Liver (tissue), 3 donors: ENCODE measurements around the gene PROX2.

Experiments used
- EGR1 ChIP-seq, 2 donors: IDR thresholded peaks; 2 replicates each; pipeline ENCODE4 v1.6.1; 2016 to 2018; ENCODE audit warnings: antibody characterized with exemption in 2 of 2, low read depth in 2 of 2
- GABPA ChIP-seq, 2 donors: IDR thresholded peaks in 1 of 2; conservative IDR thresholded peaks in 1 of 2; 2 replicates each; pipeline ENCODE4 v1.6.1; 2016; ENCODE audit warnings: antibody characterized with exemption in 2 of 2, mild to moderate bottlenecking in 1 of 2, moderate library complexity in 1 of 2
- HNF4A ChIP-seq, 2 donors: conservative IDR thresholded peaks; 2 replicates each; pipeline ENCODE4 v1.6.1; 2016; ENCODE audit warnings: antibody characterized with exemption in 2 of 2, mild to moderate bottlenecking in 2 of 2
- NR2F2 ChIP-seq: IDR thresholded peaks from 2 replicates; pipeline ENCODE4 v1.6.1; 2016; ENCODE audit warnings: antibody characterized with exemption
- RAD21 ChIP-seq, 2 donors: IDR thresholded peaks; 2 replicates each; pipeline ENCODE4 v1.6.1; 2016; ENCODE audit warnings: antibody characterized with exemption in 2 of 2, mild to moderate bottlenecking in 2 of 2
- SP1 ChIP-seq: IDR thresholded peaks from 2 replicates; pipeline ENCODE4 v1.6.1; 2018; ENCODE audit warnings: antibody characterized with exemption, mild to moderate bottlenecking
- TAF1 ChIP-seq: conservative IDR thresholded peaks from 2 replicates; pipeline ENCODE4 v1.6.1; 2016; ENCODE audit warnings: antibody characterized with exemption, mild to moderate bottlenecking
- YY1 ChIP-seq: IDR thresholded peaks from 2 replicates; pipeline ENCODE4 v1.6.1; 2016; ENCODE audit warnings: antibody characterized with exemption, mild to moderate bottlenecking
- TF ChIP-seq, protein P1 (sequence below): fragments of 150-350 bp; IDR thresholded peaks from 2 replicates; pipeline ENCODE4 v1.5.1; 2017; ENCODE audit warnings: improper control_type of control experiment, low read depth, low read length; ENCODE audit not compliant: missing input control
- TF ChIP-seq, protein P2 (sequence below): IDR thresholded peaks from 2 replicates; pipeline ENCODE4 v1.6.1; 2016; ENCODE audit warnings: antibody characterized with exemption
- TF ChIP-seq, protein P3 (sequence below): IDR thresholded peaks from 2 replicates; pipeline ENCODE4 v1.6.1; 2016; ENCODE audit warnings: antibody characterized with exemption, mild to moderate bottlenecking
- TF ChIP-seq, protein P4 (sequence below): IDR thresholded peaks from 2 replicates; pipeline ENCODE4 v1.6.1; 2016; ENCODE audit warnings: antibody characterized with exemption
- TF ChIP-seq, protein P5 (sequence below): IDR thresholded peaks from 2 replicates; pipeline ENCODE4 v1.6.1; 2016; ENCODE audit warnings: antibody characterized with exemption
- donor health status: healthy.
- donor health status: healthy.

DNA sequence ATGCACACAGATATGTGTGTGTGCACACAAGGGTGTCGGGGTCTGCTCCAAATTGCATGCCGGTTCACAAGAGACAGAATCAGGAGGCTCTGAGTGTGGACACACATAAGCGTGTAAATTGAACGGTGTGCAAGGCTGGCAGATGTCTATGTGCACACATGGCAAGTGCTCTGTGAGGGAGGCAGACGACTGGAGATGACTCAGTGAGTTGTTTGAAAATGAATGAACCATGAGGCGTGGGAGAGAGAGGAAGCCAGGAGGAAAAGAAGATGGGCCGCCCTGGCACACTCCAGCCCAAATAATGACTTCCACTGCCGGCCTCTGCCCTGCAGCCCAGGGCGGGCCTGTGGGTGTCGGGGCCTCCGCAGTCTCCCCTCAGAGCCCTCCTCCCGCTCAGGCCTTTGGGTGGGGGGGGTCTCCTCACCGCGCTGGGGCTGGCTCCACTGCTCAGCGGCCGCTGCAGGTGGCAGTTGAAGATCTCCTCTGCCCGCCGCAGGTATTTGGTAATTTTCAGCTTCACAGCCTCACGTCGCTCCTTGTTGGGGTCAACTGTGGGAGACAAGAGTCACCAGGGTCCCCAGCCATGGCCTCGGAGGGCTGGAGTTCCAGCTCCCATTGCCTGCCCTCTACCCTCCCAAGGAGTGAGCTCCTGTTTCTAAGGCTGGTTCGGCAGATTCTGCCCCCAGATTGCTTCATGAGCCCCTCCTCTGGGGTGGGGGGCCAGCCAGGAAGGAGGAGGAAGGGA, 43.6 kb upstream of the PROX2 start:
- TF ChIP-seq, protein P1, sequence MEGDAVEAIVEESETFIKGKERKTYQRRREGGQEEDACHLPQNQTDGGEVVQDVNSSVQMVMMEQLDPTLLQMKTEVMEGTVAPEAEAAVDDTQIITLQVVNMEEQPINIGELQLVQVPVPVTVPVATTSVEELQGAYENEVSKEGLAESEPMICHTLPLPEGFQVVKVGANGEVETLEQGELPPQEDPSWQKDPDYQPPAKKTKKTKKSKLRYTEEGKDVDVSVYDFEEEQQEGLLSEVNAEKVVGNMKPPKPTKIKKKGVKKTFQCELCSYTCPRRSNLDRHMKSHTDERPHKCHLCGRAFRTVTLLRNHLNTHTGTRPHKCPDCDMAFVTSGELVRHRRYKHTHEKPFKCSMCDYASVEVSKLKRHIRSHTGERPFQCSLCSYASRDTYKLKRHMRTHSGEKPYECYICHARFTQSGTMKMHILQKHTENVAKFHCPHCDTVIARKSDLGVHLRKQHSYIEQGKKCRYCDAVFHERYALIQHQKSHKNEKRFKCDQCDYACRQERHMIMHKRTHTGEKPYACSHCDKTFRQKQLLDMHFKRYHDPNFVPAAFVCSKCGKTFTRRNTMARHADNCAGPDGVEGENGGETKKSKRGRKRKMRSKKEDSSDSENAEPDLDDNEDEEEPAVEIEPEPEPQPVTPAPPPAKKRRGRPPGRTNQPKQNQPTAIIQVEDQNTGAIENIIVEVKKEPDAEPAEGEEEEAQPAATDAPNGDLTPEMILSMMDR = no peak
- TF ChIP-seq RAD21 (IDR thresholded peaks at IDR 0.05) (no peak), SP1 (no peak), GABPA (IDR thresholded peaks at IDR 0.05 in 1 of 2, conservative IDR thresholded peaks at IDR 0.05 in 1 of 2) (no peak), TAF1 (no peak), HNF4A (conservative IDR thresholded peaks at IDR 0.05) (no peak), YY1 (no peak), EGR1 (IDR thresholded peaks at IDR 0.05; ENCODE audit: low read depth in 2 of 2) (no peak), NR2F2 (no peak)
- TF ChIP-seq, protein P2, sequence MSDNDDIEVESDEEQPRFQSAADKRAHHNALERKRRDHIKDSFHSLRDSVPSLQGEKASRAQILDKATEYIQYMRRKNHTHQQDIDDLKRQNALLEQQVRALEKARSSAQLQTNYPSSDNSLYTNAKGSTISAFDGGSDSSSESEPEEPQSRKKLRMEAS = no peak
- TF ChIP-seq, protein P3, sequence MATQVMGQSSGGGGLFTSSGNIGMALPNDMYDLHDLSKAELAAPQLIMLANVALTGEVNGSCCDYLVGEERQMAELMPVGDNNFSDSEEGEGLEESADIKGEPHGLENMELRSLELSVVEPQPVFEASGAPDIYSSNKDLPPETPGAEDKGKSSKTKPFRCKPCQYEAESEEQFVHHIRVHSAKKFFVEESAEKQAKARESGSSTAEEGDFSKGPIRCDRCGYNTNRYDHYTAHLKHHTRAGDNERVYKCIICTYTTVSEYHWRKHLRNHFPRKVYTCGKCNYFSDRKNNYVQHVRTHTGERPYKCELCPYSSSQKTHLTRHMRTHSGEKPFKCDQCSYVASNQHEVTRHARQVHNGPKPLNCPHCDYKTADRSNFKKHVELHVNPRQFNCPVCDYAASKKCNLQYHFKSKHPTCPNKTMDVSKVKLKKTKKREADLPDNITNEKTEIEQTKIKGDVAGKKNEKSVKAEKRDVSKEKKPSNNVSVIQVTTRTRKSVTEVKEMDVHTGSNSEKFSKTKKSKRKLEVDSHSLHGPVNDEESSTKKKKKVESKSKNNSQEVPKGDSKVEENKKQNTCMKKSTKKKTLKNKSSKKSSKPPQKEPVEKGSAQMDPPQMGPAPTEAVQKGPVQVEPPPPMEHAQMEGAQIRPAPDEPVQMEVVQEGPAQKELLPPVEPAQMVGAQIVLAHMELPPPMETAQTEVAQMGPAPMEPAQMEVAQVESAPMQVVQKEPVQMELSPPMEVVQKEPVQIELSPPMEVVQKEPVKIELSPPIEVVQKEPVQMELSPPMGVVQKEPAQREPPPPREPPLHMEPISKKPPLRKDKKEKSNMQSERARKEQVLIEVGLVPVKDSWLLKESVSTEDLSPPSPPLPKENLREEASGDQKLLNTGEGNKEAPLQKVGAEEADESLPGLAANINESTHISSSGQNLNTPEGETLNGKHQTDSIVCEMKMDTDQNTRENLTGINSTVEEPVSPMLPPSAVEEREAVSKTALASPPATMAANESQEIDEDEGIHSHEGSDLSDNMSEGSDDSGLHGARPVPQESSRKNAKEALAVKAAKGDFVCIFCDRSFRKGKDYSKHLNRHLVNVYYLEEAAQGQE = no peak
- TF ChIP-seq, protein P4, sequence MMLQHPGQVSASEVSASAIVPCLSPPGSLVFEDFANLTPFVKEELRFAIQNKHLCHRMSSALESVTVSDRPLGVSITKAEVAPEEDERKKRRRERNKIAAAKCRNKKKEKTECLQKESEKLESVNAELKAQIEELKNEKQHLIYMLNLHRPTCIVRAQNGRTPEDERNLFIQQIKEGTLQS = no peak
- TF ChIP-seq, protein P5, sequence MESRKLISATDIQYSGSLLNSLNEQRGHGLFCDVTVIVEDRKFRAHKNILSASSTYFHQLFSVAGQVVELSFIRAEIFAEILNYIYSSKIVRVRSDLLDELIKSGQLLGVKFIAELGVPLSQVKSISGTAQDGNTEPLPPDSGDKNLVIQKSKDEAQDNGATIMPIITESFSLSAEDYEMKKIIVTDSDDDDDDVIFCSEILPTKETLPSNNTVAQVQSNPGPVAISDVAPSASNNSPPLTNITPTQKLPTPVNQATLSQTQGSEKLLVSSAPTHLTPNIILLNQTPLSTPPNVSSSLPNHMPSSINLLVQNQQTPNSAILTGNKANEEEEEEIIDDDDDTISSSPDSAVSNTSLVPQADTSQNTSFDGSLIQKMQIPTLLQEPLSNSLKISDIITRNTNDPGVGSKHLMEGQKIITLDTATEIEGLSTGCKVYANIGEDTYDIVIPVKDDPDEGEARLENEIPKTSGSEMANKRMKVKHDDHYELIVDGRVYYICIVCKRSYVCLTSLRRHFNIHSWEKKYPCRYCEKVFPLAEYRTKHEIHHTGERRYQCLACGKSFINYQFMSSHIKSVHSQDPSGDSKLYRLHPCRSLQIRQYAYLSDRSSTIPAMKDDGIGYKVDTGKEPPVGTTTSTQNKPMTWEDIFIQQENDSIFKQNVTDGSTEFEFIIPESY = no peak
